Measurements from ENCODE around the gene SLC26A8. TPM values are rescaled to one million over a fixed set of nuclear protein-coding genes. Genes with fewer than 3 reads are reported as not detected.

SLC26A8 gene
- total RNA-seq, 4 donors from 2014 or later: 0.30 to 1.1 TPM; not detected in 2

DNA sequence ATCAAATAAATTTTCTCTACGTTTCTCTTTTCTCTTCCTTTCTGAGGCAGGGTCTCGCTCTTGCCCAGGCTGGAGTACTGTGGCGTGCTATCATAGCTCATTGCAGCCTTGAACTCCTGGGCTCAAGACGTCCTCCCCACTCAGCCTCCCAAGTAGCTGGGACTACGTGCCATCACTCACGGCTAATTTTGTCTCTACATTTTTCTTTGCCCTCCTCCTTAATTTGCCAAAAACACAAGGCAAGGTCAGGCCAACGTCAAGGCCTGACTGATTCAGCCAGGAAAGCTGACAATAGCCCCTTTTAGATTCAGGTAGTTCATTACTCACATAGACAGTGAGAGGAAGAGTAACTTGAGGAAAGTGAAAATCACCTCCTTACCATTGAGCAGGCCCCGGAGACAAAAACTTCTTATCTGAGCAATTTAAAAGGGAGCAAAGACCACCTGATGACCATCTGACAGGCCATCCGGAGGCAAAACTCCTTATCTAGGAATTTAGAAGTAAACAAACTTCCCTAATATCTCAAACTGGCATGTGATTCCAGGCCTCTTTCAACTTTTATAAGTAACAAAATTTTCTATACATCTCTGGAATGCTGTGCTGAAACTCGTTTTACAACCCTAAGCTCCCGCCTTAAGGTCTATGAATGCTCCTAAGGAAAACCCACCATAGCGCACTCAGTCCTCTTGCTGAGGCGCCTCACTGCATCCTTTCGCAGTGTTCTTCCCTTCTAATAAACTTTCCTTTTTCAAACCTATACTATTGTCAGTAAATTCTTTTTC is 61.5 kb downstream of the SLC26A8 start:
- H3K4me1 ChIP-seq: no peaks in the 10 kb centered on the region
- TF ChIP-seq, protein P1, sequence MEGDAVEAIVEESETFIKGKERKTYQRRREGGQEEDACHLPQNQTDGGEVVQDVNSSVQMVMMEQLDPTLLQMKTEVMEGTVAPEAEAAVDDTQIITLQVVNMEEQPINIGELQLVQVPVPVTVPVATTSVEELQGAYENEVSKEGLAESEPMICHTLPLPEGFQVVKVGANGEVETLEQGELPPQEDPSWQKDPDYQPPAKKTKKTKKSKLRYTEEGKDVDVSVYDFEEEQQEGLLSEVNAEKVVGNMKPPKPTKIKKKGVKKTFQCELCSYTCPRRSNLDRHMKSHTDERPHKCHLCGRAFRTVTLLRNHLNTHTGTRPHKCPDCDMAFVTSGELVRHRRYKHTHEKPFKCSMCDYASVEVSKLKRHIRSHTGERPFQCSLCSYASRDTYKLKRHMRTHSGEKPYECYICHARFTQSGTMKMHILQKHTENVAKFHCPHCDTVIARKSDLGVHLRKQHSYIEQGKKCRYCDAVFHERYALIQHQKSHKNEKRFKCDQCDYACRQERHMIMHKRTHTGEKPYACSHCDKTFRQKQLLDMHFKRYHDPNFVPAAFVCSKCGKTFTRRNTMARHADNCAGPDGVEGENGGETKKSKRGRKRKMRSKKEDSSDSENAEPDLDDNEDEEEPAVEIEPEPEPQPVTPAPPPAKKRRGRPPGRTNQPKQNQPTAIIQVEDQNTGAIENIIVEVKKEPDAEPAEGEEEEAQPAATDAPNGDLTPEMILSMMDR (IDR thresholded peaks at IDR 0.05): no peak
- TF ChIP-seq POLR2A (IDR thresholded peaks at IDR 0.05): no peak
- TF ChIP-seq EP300 (IDR thresholded peaks at IDR 0.05): no peak
- WGBS, 2 donors: 78 to 82% methylated on average over 14 of the region's 14 CpGs
- no peak for DNase-seq (ENCODE audit: low spot score in 2 of 2)
- H3K36me3 ChIP-seq: no peaks in the 10 kb centered on the region
- H3K9me3 ChIP-seq: no peaks in the 10 kb centered on the region
- H3K4me3 ChIP-seq: no peak overlapping the region
- no peak overlapping the region for H3K27ac ChIP-seq
- peaks cover 0 to 6% of the 10 kb centered on the region in 2 donors for H3K27me3 ChIP-seq

DNA sequence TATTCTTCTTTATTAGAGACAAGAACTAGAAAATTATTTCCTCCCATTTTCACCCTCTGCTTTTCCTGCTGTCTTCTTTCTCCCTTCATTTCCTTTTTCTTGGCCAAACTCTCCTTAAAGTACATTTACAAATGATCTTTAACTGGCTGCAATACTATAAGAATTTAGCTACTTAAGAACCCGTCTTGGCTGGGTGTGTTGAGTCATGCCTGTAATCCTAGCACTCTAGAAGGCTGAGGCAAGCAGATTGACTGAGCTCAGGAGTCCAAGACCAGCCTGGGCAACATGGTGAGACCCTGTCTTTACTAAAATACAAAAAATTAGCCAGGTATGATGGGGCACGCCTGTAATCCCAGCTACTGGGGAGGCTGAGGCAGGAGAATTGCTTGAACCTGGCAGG is 64.3 kb downstream of the SLC26A8 start:
- no peaks in the 10 kb centered on the region for H3K36me3 ChIP-seq
- H3K27me3 ChIP-seq: peaks cover 0 to 6% of the 10 kb centered on the region in 2 donors
- no peak overlapping the region for H3K4me3 ChIP-seq
- DNase-seq (ENCODE audit: low spot score in 2 of 2): no peak
- no peak overlapping the region for H3K27ac ChIP-seq
- TF ChIP-seq EP300 (IDR thresholded peaks at IDR 0.05): no peak
- TF ChIP-seq, protein P1 (IDR thresholded peaks at IDR 0.05): no peak
- TF ChIP-seq POLR2A (IDR thresholded peaks at IDR 0.05): no peak
- H3K9me3 ChIP-seq: no peaks in the 10 kb centered on the region
- H3K4me1 ChIP-seq: no peaks in the 10 kb centered on the region
- 76 to 79% methylated on average over 2 of the region's 2 CpGs for WGBS, 2 donors

DNA sequence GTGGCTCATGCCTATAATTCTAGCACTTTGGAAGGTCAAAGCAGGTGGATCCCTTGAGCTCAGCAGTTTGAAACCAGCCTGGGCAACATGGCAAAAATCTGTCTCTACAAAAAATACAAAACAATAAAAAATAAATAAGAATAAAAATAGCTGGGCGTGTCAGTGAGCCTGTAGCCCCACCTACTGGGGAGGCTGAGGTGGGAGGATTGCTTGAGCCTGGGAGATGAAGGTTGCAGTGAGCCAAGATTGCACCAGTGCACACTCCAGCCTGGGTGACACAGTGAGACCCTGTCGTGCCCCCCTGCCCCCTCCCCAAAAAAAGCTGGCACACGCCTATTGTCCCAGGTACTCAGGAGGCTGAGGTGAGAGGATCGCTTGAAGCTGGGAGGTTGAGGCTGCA is 68.5 kb downstream of the SLC26A8 start:
- Histone ChIP-seq H3K9me3 (no peaks in the 10 kb centered on the region), H3K27ac (no peak overlapping the region), H3K4me3 (no peak overlapping the region), H3K27me3 (peaks cover 0 to 6% of the 10 kb centered on the region in 2 donors), H3K4me1 (no peaks in the 10 kb centered on the region), H3K36me3 (no peaks in the 10 kb centered on the region)
- TF ChIP-seq EP300 (IDR thresholded peaks at IDR 0.05) (no peak), POLR2A (IDR thresholded peaks at IDR 0.05) (no peak)
- TF ChIP-seq, protein P1 (IDR thresholded peaks at IDR 0.05): no peak
- no peak for DNase-seq (ENCODE audit: low spot score in 2 of 2)
- 83% methylated on average over 4 of the region's 4 CpGs for WGBS, 2 donors

DNA sequence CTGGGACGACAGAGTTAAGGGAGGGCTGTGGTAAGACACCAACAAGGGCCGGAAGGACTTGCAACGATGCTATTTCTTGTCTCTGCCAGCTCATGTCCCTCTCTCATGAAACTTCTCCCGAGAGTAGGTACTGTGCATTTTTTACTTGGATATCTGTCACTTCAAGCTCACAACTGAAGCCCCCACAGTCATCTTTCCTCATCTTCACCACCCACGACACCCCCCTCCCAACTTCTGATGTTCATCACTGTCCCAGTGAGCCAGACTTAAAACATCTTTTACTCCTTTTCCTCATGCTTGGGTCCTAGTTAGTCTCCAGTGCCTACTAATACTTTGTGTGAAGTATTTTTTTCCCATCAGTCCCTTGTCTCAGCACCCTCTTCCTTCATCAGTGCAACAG is 68.9 kb downstream of the SLC26A8 start:
- Histone ChIP-seq H3K36me3 (no peaks in the 10 kb centered on the region), H3K4me1 (no peaks in the 10 kb centered on the region), H3K9me3 (no peaks in the 10 kb centered on the region), H3K4me3 (no peak overlapping the region), H3K27me3 (peaks cover 0 to 5% of the 10 kb centered on the region in 2 donors), H3K27ac (peak overlapping the region in 1 of 4 donors; percentile 11)
- no peak for DNase-seq (ENCODE audit: low spot score in 2 of 2)
- TF ChIP-seq POLR2A (IDR thresholded peaks at IDR 0.05) (no peak), EP300 (IDR thresholded peaks at IDR 0.05) (no peak)
- TF ChIP-seq, protein P1 (IDR thresholded peaks at IDR 0.05): no peak
- WGBS, 2 donors: 84 to 86% methylated on average over 5 of the region's 5 CpGs

DNA sequence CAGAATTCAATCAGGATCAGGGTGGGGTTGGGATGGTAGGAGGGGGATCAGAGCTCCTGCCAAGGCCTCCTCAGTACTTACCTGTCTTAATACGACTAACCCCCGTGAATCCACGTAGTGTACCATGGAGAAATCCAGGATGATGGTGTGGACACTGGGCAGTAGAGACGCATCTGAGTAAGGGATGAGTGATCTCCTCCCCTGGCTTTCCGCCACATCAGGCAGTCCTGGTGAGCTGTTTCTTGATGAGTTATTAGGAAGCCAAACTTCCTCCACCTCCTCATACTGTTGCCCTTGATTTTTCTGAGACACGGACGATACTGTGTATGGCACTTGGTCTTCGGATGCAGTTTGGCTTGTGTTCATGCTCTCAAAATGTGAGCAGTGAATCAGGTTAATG is 69.4 kb downstream of the SLC26A8 start:
- no peak for DNase-seq (ENCODE audit: low spot score in 2 of 2)
- H3K27me3 ChIP-seq: peaks cover 0 to under 1% of the 10 kb centered on the region in 2 donors
- TF ChIP-seq EP300 (IDR thresholded peaks at IDR 0.05): no peak
- TF ChIP-seq POLR2A (IDR thresholded peaks at IDR 0.05): no peak
- TF ChIP-seq, protein P1 (IDR thresholded peaks at IDR 0.05): no peak
- WGBS, 2 donors: 93 to 95% methylated on average over 8 of the region's 8 CpGs
- no peak overlapping the region for H3K4me3 ChIP-seq
- H3K27ac ChIP-seq: peak overlapping the region in 2 of 4 donors; percentile 75 to 83
- H3K4me1 ChIP-seq: no peaks in the 10 kb centered on the region
- H3K36me3 ChIP-seq: no peaks in the 10 kb centered on the region
- no peaks in the 10 kb centered on the region for H3K9me3 ChIP-seq

All from tibial nerve (tissue), 4 donors.